ENCODE measurements around the gene GRIN2B. TPM values are rescaled to one million over a fixed set of nuclear protein-coding genes. Genes with fewer than 3 reads are reported as not detected.

GRIN2B gene
- total and polyA plus RNA-seq, 4 experiments from 2014 or later, result 0.01 TPM; not detected in 3

DNA sequence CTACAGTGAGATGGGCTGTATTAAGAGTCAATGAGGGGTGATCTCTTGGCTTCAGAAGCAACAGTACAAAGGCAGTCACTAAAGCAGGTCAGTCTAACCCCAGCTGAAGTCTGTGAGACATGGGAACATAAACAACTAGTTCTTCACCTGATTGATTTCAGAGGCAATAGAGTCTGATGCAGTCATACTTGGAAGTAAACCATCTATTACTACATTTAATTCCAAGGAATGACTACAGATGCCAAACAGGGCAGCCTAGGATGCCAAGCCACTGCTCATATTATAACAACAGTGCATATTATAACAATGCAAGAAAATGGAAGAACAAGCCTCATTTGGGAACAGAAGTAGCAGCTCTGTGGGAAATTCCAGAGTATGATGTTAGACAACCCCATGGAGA lies 35.8 kb downstream of the GRIN2B start:
- intact Hi-C loops (cut with micrococcal nuclease), result no loop called here

GRCh38 chr12:13945236-13945635 lies 36.2 kb downstream of the GRIN2B start:
- no peak overlapping the region for H3K4me3 ChIP-seq (ENCODE audit: low read length in 2 of 2)
- no peaks in the 10 kb centered on the region for H3K9me3 ChIP-seq (ENCODE audit: control insufficient read depth in 1 of 2, low read length in 2 of 2)
- no peaks in the 10 kb centered on the region for H3K36me3 ChIP-seq (ENCODE audit: insufficient read depth, low read length)
- H3K4me3 Mint-ChIP-seq, result no peak overlapping the region
- no peak overlapping the region for H3K27ac Mint-ChIP-seq
- H3K27me3 Mint-ChIP-seq, result peaks cover 3 to 5% of the 10 kb centered on the region in 2 donors
- no peak for DNase-seq
- peaks cover 0 to 3% (median 0%) of the 10 kb centered on the region in 8 donors for H3K9me3 Mint-ChIP-seq
- intact Hi-C loops (cut with micrococcal nuclease), result no loop called here
- peaks cover 0 to 3% (median 0%) of the 10 kb centered on the region in 4 donors for H3K4me1 Mint-ChIP-seq
- no peaks in the 10 kb centered on the region for H3K4me1 ChIP-seq (ENCODE audit: insufficient read depth, low read length)
- CTCF ChIA-PET (ENCODE audit: partially characterized antibody), result no interaction called here
- no peaks in the 10 kb centered on the region for H3K27me3 ChIP-seq (ENCODE audit: insufficient read depth, low read length)
- POLR2A ChIA-PET (ENCODE audit: partially characterized antibody), result no interaction called here
- H3K36me3 Mint-ChIP-seq, result no peaks in the 10 kb centered on the region
- no peak overlapping the region for H3K27ac ChIP-seq (ENCODE audit: low read depth, low read length)

More for the DNA sequence above, 35.8 kb downstream of the GRIN2B start:
- H3K27me3 ChIP-seq (ENCODE audit: insufficient read depth, low read length), result no peaks in the 10 kb centered on the region
- Mint-ChIP-seq H3K27ac (no peak overlapping the region), H3K9me3 (peaks cover 0 to 3% (median 0%) of the 10 kb centered on the region in 8 donors), H3K4me3 (no peak overlapping the region), H3K36me3 (no peaks in the 10 kb centered on the region), H3K27me3 (peaks cover 2 to 5% of the 10 kb centered on the region in 2 donors), H3K4me1 (peaks cover 0 to 3% (median 0%) of the 10 kb centered on the region in 4 donors)
- no peaks in the 10 kb centered on the region for H3K36me3 ChIP-seq (ENCODE audit: insufficient read depth, low read length)
- H3K9me3 ChIP-seq (ENCODE audit: control insufficient read depth in 1 of 2, low read length in 2 of 2), result no peaks in the 10 kb centered on the region
- H3K4me1 ChIP-seq (ENCODE audit: insufficient read depth, low read length), result no peaks in the 10 kb centered on the region
- no peak overlapping the region for H3K27ac ChIP-seq (ENCODE audit: low read depth, low read length)
- DNase-seq, result no peak
- no peak overlapping the region for H3K4me3 ChIP-seq (ENCODE audit: low read length in 2 of 2)
- CTCF ChIA-PET (ENCODE audit: partially characterized antibody), result no interaction called here
- POLR2A ChIA-PET (ENCODE audit: partially characterized antibody), result no interaction called here

DNA sequence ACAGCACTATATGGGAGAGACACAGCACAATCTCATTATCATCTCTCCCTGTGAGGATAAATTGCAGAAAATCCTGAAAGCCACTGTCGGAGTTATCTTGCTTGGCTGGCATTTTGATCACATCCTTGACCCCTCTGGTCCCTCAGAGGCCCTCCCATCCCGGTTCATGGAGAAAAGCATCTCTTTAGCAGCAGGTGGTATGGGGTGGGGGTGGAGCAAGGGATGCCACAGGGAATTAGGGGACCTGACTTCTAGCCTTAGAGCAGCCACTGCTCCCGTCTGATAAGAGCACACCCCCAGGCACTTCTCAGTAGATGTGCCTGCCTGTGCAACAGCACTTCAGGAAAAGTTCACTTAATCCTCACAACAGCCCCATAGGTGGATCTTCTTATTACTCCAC lies 38.6 kb downstream of the GRIN2B start:
- Histone ChIP-seq H3K9me3 (ENCODE audit: control insufficient read depth in 1 of 2, low read length in 2 of 2) (no peaks in the 10 kb centered on the region), H3K4me1 (ENCODE audit: insufficient read depth, low read length) (no peaks in the 10 kb centered on the region), H3K27me3 (ENCODE audit: insufficient read depth, low read length) (no peaks in the 10 kb centered on the region), H3K4me3 (ENCODE audit: low read length in 2 of 2) (no peak overlapping the region), H3K36me3 (ENCODE audit: insufficient read depth, low read length) (no peaks in the 10 kb centered on the region), H3K27ac (ENCODE audit: low read depth, low read length) (no peak overlapping the region)
- CTCF ChIA-PET (ENCODE audit: partially characterized antibody), result no interaction called here
- H3K4me1 Mint-ChIP-seq, result peaks cover 0 to 3% (median 0%) of the 10 kb centered on the region in 4 donors
- DNase-seq, result no peak
- H3K27ac Mint-ChIP-seq, result no peak overlapping the region
- intact Hi-C loops (cut with micrococcal nuclease), result no loop called here
- peaks cover 3 to 4% of the 10 kb centered on the region in 2 donors for H3K27me3 Mint-ChIP-seq
- POLR2A ChIA-PET (ENCODE audit: partially characterized antibody), result no interaction called here
- no peaks in the 10 kb centered on the region for H3K36me3 Mint-ChIP-seq
- H3K4me3 Mint-ChIP-seq, result no peak overlapping the region
- peaks cover under 1 to 13% (median 2%) of the 10 kb centered on the region in 8 donors for H3K9me3 Mint-ChIP-seq

- Mint-ChIP-seq H3K27ac (no peak overlapping the region), H3K9me3 (peaks cover 2 to 26% (median 4%) of the 10 kb centered on the region in 8 donors), H3K27me3 (peaks cover 3 to 4% of the 10 kb centered on the region in 2 donors), H3K4me1 (peaks cover 0 to 3% (median 0%) of the 10 kb centered on the region in 4 donors), H3K36me3 (no peaks in the 10 kb centered on the region), H3K4me3 (no peak overlapping the region)
- CTCF ChIA-PET (ENCODE audit: partially characterized antibody), result no interaction called here
- intact Hi-C loops (cut with micrococcal nuclease), result no loop called here
- DNase-seq, result no peak
- no peaks in the 10 kb centered on the region for H3K9me3 ChIP-seq (ENCODE audit: control insufficient read depth in 1 of 2, low read length in 2 of 2)
- no peaks in the 10 kb centered on the region for H3K36me3 ChIP-seq (ENCODE audit: insufficient read depth, low read length)
- H3K4me3 ChIP-seq (ENCODE audit: low read length in 2 of 2), result no peak overlapping the region
- H3K27me3 ChIP-seq (ENCODE audit: insufficient read depth, low read length), result no peaks in the 10 kb centered on the region
- H3K4me1 ChIP-seq (ENCODE audit: insufficient read depth, low read length), result no peaks in the 10 kb centered on the region
- POLR2A ChIA-PET (ENCODE audit: partially characterized antibody), result no interaction called here
- H3K27ac ChIP-seq (ENCODE audit: low read depth, low read length), result no peak overlapping the region
Observed at GRCh38 chr12:13941258-13942249, 39.8 kb downstream of the GRIN2B start.

GRCh38 chr12:13940335-13940865 lies 41.0 kb downstream of the GRIN2B start:
- Histone ChIP-seq H3K4me1 (ENCODE audit: insufficient read depth, low read length) (no peaks in the 10 kb centered on the region), H3K27me3 (ENCODE audit: insufficient read depth, low read length) (no peaks in the 10 kb centered on the region), H3K9me3 (ENCODE audit: control insufficient read depth in 1 of 2, low read length in 2 of 2) (no peaks in the 10 kb centered on the region), H3K36me3 (ENCODE audit: insufficient read depth, low read length) (no peaks in the 10 kb centered on the region), H3K27ac (ENCODE audit: low read depth, low read length) (no peak overlapping the region), H3K4me3 (ENCODE audit: low read length in 2 of 2) (no peak overlapping the region)
- intact Hi-C loops (cut with micrococcal nuclease), result no loop called here
- H3K36me3 Mint-ChIP-seq, result no peaks in the 10 kb centered on the region
- no peak for DNase-seq
- peaks cover 2 to 34% (median 4%) of the 10 kb centered on the region in 8 donors for H3K9me3 Mint-ChIP-seq
- no peak overlapping the region for H3K27ac Mint-ChIP-seq
- POLR2A ChIA-PET (ENCODE audit: partially characterized antibody), result no interaction called here
- CTCF ChIA-PET (ENCODE audit: partially characterized antibody), result no interaction called here
- H3K27me3 Mint-ChIP-seq, result peaks cover 3 to 4% of the 10 kb centered on the region in 2 donors
- H3K4me1 Mint-ChIP-seq, result peaks cover 0 to 3% (median 0%) of the 10 kb centered on the region in 4 donors
- H3K4me3 Mint-ChIP-seq, result no peak overlapping the region

GRCh38 chr12:13937735-13938134 lies 43.7 kb downstream of the GRIN2B start:
- peaks cover 3 to 8% of the 10 kb centered on the region in 2 donors for H3K27me3 Mint-ChIP-seq
- H3K9me3 ChIP-seq (ENCODE audit: control insufficient read depth in 1 of 2, low read length in 2 of 2), result no peaks in the 10 kb centered on the region
- peaks cover 0 to 36% (median 5%) of the 10 kb centered on the region in 8 donors for H3K9me3 Mint-ChIP-seq
- peaks cover 0 to 3% (median 0%) of the 10 kb centered on the region in 4 donors for H3K4me1 Mint-ChIP-seq
- no peaks in the 10 kb centered on the region for H3K4me1 ChIP-seq (ENCODE audit: insufficient read depth, low read length)
- POLR2A ChIA-PET (ENCODE audit: partially characterized antibody), result no interaction called here
- no peak overlapping the region for H3K4me3 Mint-ChIP-seq
- intact Hi-C loops (cut with micrococcal nuclease), result no loop called here
- H3K4me3 ChIP-seq (ENCODE audit: low read length in 2 of 2), result no peak overlapping the region
- H3K27ac ChIP-seq (ENCODE audit: low read depth, low read length), result no peak overlapping the region
- CTCF ChIA-PET (ENCODE audit: partially characterized antibody), result no interaction called here
- no peak overlapping the region for H3K27ac Mint-ChIP-seq
- H3K27me3 ChIP-seq (ENCODE audit: insufficient read depth, low read length), result no peaks in the 10 kb centered on the region
- no peaks in the 10 kb centered on the region for H3K36me3 ChIP-seq (ENCODE audit: insufficient read depth, low read length)
- DNase-seq, result no peak
- H3K36me3 Mint-ChIP-seq, result no peaks in the 10 kb centered on the region

GRCh38 chr12:13935169-13935568 lies 46.2 kb downstream of the GRIN2B start:
- POLR2A ChIA-PET (ENCODE audit: partially characterized antibody), result no interaction called here
- no peak for DNase-seq
- Mint-ChIP-seq H3K27me3 (peaks cover 0 to 6% of the 10 kb centered on the region in 2 donors), H3K4me1 (no peaks in the 10 kb centered on the region), H3K4me3 (no peak overlapping the region), H3K36me3 (no peaks in the 10 kb centered on the region), H3K9me3 (peaks cover 0 to 36% (median 5%) of the 10 kb centered on the region in 8 donors), H3K27ac (no peak overlapping the region)
- CTCF ChIA-PET (ENCODE audit: partially characterized antibody), result no interaction called here
- Histone ChIP-seq H3K27ac (ENCODE audit: low read depth, low read length) (no peak overlapping the region), H3K9me3 (ENCODE audit: control insufficient read depth in 1 of 2, low read length in 2 of 2) (no peaks in the 10 kb centered on the region), H3K36me3 (ENCODE audit: insufficient read depth, low read length) (no peaks in the 10 kb centered on the region), H3K4me3 (ENCODE audit: low read length in 2 of 2) (no peak overlapping the region), H3K4me1 (ENCODE audit: insufficient read depth, low read length) (no peaks in the 10 kb centered on the region), H3K27me3 (ENCODE audit: insufficient read depth, low read length) (no peaks in the 10 kb centered on the region)
- intact Hi-C loops (cut with micrococcal nuclease), result no loop called here
